NCI-H345 treated with DMSO at 0.1 percent for 48 hours (cell line): ENCODE measurements around the gene KRTAP21-3.

Experiments used
- DNase-seq: peaks from one replicate; lab custom pipeline; 2025; ENCODE audit not compliant: unreplicated experiment; lab: John Stamatoyannopoulos, UW

KRTAP21-3 gene

DNA sequence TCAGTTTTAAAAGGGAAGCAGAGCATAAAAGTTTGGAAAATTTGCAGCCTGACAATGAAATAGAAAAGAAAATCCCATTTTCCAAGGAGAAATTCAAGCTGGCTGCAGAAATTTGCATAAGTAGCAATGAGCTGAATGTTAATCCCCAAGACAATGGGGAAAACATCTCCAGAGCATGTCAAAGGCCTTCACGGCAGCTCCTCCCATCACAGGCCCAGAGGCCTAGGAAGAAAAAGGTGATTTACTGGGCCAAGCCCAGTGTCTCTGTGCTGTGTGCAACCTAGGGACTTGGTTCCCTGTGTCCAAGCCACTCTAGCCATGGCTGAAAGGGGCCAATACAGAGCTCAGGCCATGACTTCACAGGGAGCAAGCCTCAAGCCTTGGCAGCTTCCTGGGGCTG lies 49.8 kb downstream of the KRTAP21-3 start:
- DNase-seq: no peak
